ENCODE measurements around the gene BPIFB1.
A peak's percentile ranks its signal among the peaks of the same experiment; 100 is the strongest.

BPIFB1 gene

DNA sequence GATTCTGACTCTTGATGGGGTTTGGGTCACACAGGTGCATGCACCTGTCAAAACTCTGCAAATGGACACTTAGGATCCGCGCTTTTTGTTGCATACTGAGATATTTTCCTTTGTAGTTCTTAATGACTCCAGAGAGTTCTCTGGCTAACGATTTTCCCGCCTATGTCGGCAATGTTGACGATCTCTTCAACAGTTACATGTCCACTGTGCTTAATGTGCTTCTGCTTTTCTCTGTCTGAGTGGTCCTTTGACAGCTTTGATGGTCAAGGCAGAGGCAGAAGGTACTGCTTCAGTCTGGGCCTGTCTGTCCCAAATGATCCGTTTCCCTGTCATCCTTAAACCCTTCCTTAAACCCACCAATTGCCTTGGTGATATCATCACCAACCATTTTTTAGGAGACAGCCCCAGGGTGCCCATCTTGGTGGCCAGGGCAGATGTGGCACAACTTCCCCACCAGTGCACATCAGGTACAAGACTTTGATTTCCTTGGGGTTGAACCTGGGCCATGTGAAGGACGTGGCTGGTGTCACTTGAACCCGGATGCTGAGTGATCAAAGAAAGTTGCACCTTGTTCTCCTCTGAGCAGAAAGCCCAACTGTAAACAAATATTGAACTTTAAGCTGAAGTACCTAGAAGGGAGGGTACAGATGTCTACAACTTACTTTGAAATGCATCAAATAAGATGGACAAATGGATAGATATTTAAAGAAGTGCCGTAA is 10.7 kb upstream of the BPIFB1 start:
- no peak for DNase-seq (ENCODE audit: low spot score)

DNA sequence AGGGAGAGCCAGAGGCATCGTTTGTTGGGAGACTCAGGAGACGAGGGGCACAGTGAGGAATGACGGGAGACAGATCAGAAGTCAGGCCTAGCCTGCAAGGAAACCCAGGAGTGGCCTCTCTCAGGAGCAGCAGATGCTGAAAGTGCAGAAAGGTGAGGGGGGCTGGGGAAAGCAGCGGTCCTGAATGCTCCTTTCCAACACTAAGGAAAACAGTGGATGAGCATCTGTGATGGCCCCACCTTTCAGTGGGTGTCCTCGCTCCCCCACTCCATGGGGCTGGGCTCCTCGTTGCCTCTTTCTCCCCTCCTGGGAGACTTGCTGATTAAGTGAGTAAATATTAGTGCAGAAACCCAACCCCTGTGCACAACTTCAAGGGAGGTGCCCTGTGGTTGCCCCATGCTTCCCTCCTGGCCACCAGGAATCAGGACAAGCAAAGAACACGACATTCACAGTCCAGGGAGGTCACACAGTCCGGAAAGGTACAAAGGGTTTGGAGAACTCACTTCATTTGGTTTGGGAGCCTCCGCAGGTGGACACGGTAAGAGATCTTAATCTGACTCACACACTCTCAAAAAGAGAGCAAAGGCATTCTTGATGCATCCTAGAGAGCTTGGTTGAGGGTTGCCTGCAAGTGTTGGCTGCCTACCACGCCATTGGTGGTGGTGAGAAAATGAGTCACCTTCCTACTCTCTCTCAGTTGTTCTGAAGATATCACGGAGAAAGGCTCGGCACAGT is 9.7 kb upstream of the BPIFB1 start:
- no peak for DNase-seq (ENCODE audit: low spot score)

DNA sequence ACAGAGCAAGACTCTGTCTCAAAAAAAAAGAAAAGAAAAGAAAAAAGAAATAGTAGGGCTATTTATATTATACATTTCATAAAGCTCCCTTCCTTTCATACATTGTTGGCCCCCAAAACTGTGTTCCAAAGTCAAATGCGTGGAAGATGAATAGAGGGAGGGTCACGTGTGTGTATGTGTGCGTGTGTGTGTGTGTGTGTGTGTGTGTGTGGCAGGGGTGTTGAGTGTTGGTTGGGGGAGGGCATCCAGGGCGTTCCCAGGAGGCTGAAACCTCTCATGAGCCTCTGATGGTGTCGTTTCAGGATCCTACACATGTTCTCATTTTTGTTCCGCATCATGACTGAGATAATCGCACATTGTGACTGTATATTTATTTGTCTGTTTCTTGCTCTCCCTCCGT is 7.8 kb upstream of the BPIFB1 start:
- DNase-seq (ENCODE audit: low spot score): no peak

DNA sequence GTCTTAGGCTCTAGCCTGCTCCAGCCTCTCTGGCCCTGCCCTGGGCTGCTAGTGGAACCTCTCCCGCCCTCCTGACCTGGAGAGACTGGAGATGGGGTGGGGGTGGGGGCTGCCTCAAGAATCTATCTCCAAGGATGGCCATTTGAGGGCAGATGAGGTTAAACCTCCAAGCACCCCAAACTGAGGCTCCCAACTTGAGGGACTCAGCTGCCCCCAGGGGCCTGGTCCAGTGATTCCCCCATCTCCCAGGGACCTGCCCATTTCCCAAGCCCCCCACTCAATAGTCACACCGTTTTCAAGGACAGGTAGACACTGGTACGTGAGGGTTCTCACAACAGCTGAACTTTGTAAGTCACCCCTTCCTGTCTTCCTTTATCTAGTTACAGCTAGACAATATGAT is 7.1 kb upstream of the BPIFB1 start:
- DNase-seq (ENCODE audit: low spot score): no peak

DNA sequence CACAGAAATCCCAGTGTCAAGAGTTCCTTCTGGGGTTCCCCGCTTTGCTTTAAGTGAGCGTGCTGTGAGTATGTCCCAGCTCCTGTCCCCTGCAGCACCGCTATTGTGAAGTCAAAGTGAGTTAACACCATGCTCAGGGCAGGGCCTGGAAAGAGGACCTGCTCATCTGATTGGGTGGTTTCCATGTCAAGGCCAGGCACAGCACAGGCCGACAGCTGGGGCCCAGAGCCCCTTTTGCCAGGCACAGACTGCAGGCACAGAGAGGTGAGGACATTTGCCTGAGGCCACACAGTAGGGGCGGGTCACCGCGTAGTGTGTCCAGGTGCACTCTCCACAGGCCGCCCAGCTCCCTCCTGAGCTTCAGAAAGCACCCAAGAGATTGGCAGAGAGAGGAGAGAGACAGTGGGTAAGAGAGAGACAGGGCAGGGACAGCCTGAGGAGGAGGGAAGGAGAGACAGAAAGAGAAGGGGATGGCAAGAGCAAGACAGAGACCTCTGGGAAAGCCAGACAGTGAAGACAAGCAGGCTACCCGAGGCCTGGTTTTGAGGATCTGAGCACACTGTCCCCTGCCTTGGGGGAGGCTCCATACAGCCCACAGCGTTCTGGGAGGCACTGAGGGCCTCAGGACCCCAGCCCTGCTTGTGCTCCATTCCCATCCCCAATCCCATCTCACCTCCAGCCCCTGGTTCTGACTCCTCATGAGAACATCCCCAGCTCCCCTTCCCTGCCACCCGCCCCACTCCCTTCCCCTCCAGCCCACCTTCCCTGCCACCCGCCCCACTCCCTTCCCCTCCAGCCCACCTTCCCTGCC is 6.5 kb upstream of the BPIFB1 start:
- DNase-seq (ENCODE audit: low spot score): no peak

DNA sequence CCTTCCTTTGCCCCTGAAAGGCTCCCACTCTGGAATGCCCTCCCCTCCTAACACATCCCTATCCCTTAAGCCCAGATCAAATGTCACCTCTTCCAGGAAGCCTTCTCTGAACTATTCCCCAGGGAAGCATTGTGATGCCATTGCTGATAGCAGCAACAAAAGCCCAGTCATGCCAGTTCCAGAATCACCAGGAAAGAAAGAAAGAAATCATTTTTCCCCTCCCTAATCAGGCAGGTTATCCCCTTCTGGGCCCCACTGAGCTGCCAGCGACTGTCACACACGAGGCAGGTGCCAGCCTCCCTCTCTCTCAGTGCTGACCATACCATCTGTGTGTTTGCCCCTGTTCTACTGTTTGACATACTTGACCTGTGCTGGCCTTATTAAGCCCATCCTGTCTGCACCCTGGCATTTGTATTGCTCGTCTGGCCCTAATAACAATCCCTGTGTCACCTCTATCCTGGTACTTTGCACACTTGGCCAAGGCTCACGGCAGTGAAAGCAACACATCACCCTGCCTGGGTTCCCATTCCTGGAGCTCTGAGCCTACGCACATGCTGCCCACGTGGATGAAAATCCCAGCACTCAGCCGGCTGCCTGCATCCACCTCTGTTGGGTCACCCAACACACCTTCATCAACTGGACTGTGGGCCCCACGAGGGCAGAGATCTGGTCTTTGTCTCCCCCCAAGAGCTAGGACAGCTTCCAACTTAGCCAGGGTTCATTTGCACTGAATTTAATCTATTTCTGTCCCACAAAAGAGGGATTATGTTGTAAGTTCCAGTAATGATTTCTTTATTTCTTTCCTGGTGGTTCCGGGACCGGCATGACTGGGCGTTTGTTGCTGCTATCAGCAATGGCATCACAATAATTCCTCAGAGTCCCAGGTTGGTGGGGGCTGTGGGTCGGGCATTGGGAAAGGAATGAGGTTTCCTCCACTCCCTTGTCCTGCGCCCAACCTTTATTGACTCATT is 5.3 kb upstream of the BPIFB1 start:
- DNase-seq (ENCODE audit: low spot score): no peak

DNA sequence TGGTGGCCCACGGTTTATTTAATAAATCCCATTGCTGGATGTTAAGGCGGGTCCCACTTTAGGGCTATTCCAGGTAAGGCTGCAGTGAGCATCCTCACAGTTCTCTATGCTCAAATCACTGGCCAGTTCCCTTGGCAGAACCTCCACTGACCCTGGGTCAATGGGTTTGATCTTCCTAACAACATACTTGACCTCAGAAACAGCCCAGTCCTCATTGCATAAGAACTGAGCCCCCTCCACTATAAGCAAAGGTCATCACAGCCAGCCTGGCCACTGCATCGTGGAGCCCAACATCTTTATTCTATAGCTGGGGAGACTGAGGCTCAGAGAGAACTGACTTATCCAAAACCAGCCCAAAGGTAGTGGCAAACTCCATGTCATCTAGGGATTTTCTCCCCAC is 4.3 kb upstream of the BPIFB1 start:
- no peak for DNase-seq (ENCODE audit: low spot score)

DNA sequence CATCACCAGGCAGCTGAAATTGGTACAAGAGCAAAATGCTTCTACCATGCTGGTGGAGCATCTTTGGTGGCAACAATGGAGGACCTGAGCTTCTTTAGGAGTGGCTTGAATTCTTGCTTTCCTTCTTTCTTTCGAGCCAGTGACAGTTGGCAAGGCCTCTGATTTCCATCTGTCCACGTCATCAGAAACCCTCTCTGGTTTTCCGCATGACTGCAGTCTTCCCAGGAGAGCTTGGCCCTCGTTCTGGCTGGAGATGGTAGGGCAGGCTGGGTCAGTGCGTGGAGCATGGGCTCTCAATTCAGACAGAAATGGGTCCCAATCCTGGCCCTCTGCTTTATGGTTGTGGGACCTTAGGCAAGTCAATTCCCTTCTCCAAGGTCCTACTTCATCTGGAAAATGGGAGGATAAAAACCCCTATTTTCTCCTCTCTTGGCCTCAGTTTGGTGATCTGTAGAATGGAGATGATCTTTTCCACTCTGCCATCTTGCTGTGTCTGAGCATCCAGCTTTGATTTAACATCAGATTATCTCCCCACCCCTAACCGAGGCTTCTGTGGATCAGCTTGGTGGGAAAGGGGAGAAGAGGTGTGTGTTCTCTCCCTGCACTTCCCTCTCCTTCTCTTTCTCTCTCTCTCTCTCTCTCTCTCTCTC is 3.6 kb upstream of the BPIFB1 start:
- DNase-seq (ENCODE audit: low spot score): no peak

DNA sequence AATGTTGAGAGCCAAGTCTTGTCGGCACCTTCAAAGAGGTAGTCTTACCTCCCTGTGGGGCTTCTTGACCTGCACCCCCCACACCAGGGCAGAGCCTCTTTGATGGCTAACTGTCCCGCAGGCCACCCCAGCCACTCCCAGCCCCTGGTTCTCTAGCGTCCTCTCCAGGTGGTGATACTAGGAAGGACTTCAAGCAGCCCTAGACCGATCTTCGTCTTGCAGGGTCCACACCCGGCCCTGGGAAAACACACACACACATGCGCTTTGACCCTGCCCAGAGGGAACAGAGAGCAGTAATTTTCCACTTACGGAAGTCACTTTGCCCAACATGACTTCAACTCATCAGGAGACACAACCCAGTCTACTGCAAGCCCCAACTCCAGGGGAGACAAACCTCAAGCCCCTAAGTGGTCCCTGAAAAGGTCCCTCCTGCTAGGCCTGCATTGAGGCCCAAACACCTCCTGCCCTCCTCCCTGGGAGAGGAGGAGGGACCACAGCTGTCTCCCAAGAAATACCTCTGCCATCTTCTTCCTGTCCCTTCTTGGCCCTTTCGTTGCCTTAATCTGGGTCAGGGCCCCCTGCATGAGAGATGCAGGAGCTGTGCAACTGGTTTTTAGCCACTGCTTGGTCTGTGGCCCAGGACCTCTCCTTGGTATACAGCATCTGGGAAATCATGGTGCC is 2.9 kb upstream of the BPIFB1 start:
- DNase-seq (ENCODE audit: low spot score): no peak

DNA sequence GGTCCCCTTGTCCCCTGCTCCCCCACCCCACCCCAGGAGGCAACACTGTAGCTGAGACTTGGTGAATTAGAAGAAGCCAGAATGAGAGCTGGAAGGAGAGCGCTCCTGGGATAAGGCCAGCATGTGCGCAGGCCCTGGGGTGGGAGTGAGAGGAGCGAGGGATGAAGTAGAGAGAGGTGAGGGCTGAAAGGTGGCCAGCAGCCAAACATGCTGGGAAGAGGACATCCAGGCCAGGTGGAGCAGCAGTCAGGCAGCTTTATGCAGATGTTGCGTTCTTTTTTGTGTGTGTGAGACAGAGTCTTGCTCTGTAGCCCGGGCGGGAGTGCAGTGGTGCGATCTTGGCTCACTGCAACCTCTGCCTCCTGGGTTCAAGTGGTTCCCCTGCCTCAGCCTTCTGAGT is 2.2 kb upstream of the BPIFB1 start:
- no peak for DNase-seq (ENCODE audit: low spot score)

DNA sequence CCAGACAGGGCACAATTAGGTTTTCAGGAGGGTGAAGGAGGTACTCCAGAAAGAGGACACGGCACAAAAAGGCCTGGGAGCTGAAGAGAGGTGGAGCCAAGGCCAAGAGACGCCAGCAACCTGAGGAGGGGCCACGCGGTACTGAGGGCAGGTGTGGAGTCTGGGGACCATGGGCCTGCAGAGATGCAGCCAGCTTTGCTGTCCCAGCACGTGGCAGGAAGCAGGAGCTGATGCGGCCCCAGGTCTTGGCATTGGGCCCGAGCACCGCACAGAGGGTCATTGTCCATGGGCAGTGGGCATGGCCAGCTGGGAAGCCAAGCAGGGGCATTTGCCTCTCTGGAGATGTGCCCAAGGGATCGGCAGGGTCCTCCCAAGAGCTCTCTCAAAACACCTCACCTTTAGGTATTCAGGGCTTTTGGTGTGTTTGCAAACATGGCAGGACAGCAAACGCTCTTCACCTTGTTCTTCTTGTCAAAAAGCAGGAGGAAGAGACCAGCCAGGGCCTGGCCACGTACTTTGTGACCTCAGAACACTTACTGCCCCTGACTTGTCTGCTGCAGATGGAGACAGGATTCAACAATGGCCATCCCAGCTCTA is 1.4 kb upstream of the BPIFB1 start:
- no peak for DNase-seq (ENCODE audit: low spot score)

DNA sequence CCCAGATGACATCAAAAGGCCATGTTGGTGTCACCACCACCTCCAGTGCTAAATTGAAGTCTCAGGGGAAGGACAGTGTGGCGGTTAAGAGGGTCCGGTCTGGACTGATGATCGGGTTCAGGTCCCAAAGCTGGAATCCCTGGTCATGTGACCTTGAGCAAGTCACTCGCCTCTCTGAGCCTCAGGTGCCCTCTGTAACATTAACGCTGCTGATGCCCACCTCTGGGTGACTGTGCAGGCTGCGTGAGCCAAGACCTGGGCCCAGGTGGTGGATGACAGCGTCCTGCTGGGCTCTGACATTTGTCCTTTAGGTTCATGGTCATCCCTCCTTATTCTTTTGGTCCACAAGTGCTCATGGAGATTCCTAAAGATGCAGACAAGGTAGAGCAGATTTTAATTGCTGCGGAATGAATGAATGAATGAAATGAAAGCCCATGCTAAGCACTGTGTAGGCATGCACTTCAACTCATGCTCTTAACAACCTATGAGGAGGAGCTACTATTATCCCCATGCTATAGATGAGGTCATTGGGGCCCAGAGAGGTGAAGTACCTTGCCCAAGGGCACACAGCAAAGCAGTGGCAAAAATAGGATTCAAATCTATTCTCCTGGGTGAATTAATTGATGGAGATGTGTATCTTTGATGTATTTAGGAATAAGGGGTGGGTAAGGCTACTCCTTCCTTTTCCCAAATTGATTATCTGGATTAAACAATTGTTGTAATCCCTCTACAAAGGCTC is 649 bp upstream of the BPIFB1 start:
- no peak for DNase-seq (ENCODE audit: low spot score)

DNA sequence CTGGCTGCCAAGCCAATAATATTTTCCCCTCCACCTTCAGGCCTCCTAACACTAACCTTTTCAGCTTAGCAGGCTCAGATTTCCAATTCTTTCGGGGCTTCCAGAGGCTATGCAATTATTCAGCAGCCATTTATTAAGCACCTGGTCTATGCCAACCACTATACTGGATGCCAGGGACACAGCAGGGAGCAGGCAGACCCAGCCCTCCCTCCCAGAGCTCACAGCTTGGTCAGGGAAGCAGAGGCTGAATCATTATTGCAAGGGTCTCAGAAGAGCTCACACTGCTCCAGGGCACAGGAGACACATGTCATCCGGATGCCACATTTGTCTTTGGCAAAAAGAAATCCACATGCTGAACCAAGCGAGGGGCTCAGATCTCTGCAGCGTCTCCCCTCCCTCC is 1.3 kb downstream of the BPIFB1 start:
- DNase-seq (ENCODE audit: low spot score): no peak

DNA sequence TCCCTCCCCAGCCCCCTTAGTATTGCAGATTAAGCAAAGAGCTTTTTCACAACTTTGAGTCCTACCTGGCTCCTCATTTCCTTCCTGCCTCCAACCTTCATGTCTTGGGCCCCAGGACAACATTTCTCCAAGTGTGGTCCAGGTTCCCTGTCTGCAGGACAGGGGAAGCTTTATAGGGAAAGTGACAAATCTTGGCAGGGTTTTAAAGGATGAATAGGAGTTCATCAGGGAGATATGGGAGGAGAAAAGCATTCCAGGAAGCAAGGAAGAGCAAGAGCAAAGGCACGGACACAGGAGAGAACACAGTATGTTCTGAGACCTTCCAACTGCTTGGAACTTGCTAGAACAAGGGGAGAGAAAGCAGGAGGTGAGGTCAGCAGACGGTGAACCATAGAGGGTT is 1.9 kb downstream of the BPIFB1 start:
- no peak for DNase-seq (ENCODE audit: low spot score)

DNA sequence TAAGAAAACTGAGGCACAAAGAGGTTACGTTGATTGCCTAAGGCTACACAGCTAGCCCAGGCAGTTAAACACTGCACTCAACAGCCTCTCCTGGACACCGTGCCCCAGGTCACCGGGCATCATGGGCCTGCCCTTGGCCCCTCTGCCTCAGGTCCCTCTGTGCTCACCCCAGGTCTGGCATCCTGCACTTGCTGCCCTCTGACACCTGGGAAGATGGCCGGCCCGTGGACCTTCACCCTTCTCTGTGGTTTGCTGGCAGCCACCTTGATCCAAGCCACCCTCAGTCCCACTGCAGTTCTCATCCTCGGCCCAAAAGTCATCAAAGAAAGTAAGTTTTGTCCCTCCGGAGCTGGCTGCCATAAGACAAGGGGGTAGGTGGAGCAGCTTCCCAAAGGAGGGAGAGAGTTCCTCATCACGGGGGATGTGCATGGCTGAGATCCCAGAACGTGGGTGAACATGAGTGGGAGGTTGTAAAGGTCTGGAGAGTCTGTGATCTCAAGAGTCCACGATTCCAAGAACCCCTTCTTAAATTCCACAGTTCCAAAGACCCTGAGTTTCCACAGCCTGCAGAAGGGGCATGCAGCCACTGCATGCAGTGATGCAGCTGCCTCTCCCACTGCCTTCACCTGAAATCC is 3.0 kb downstream of the BPIFB1 start:
- no peak for DNase-seq (ENCODE audit: low spot score)

DNA sequence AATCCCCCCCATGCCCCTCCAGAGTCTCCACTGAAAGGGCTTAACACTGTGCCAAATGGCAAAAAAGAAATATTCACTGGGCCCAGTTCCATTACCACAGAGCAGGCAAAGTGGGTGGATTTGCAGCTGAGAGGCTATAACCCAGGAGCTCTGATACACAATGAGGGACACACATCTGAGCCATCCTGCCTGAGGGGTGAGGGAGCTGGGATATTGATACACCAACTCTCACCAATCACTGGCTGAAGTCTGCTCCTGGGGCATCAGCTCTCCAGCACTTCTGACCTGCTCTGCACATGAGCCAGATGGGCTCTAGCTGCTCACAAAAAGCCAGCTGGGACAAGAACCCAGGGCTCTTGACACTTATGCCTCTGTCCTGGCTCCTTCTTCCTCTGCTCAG is 4.9 kb downstream of the BPIFB1 start:
- no peak for DNase-seq (ENCODE audit: low spot score)

DNA sequence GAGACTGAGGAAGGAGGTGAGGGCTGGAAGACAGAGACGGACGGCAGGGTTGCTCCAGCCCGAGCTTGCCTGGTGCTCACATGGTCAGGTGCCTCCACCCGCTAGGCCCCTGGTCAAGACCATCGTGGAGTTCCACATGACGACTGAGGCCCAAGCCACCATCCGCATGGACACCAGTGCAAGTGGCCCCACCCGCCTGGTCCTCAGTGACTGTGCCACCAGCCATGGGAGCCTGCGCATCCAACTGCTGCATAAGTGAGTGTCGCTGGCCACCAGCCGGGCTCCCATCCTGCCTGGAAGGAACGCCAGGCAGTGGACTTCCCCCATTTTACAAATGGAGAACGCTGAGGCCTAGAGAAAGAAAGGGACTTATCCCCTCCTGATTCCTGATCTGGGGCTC is 7.8 kb downstream of the BPIFB1 start:
- no peak for DNase-seq (ENCODE audit: low spot score)

DNA sequence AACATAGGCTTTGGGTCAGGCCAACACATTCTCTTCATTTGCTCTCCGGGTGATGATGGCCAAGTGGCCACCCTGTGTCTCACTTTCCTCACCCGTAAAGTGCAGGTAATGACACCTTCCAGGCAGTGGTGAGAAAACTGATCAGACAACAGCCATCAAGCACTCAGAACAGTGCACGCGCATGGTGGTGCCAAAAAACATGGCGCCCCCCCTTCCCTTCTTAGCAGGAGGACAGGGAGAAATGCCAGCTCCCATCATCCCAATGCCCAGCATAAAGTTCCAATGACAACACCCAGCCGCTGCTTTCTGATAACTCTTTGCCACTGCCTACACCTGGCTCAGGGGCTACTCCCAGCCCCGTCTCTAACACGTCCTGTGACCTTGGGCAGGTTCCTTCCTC is 8.4 kb downstream of the BPIFB1 start:
- no peak for DNase-seq (ENCODE audit: low spot score)

DNA sequence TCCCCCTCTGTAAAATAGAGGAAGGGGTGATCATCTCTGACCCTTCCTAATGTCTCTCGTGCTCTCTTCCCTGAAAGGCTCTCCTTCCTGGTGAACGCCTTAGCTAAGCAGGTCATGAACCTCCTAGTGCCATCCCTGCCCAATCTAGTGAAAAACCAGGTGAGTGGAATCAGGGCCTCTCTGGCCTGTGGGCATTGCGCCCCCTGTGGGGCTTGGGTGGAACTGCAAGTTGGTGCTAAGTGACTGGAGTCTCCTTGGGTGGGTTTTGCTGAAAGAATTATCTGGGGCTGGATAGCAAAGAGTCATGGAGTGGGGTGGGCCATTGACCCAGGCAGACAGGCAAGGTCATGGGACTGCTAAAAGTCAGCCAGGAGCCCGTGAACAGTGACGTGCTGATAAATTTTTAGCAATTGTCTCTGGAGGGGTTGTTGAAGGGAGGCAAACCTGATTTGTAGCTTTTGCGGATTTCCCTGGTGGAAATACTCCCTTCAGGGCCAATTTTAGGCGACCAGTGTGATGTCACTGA is 8.9 kb downstream of the BPIFB1 start:
- peak; percentile 52 for DNase-seq (ENCODE audit: low spot score)

Measured in AG08396 (cell line).